SK-N-MC (cell line): ENCODE measurements around the gene DDX39A.

Source experiments
- EZH2 ChIP-seq: fragments of 200-600 bp; sonication (generic); IDR thresholded peaks from one replicate; pipeline ENCODE4 v1.6.1; 2017; ENCODE audit warnings: antibody characterized with exemption
- POLR2AphosphoS5 ChIP-seq: IDR thresholded peaks from 2 replicates; pipeline ENCODE4 v1.6.1; 2012; ENCODE audit warnings: mild to moderate bottlenecking, low read depth, low read length, borderline replicate concordance

DNA sequence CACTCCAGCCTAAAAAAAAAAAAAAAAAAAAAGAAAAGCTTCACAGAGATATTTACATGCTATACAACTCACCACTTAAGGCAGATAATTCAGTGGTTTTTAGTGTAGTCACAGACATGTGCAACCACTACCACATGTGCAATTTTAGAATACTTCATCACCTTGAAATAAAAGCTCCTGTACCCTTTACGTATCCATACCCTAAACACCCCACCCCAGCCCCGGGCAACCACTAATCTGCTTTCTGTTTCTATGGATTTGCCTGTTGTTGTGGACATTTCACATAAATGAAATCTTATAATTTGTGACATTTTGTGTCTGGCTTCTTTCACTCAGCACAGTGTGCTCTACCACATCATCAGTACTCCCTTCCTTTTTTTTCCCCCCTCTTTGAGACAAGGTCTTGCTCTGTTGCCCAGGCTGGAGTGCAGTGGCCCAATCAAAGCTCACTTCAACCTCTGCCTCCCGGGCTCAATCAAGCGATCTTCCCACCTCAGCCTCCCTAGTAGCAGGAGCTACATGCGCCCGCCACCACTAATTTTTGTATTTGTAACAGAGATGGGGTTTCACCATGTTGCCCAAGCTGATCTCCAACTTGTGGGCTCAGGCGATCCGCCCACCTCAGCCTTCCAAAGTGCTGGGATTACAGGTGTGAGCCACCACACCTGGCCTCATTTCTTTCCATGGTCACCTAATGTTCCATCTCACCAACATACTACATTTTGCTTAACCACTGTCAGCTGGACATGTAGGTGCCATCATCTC lies 4.0 kb downstream of the DDX39A start:
- TF ChIP-seq POLR2AphosphoS5 (no peak), EZH2 (no peak)
